Spleen (tissue), 7 donors: Measurements from ENCODE around the gene CDHR2.

Source experiments
- POLR2A ChIP-seq, 3 donors: fragments of 450-650 bp; IDR thresholded peaks; one replicate each; pipeline ENCODE4 v1.5.1; 2017; ENCODE audit warnings: antibody characterized with exemption in 3 of 3, mild to moderate bottlenecking in 1 of 3
- POLR2AphosphoS5 ChIP-seq, 3 donors: sonication (generic); formaldehyde crosslinking; IDR thresholded peaks; one replicate each; pipeline ENCODE4 v1.5.1; 2017; ENCODE audit warnings: antibody characterized with exemption in 3 of 3
- TF ChIP-seq, protein P1 (sequence below), 11 experiments: fragments of 200-600 bp in 7 of 11; fragments of 450-650 bp in 4 of 11; sonication (generic) in 4 of 11; IDR thresholded peaks in 8 of 11; conservative IDR thresholded peaks in 3 of 11; 1 replicate in 7 of 11; 2 replicates in 4 of 11; pipeline versions ENCODE4 v1.4.0 to v1.8.0; 2016 to 2021; ENCODE audit warnings: antibody characterized with exemption in 11 of 11, inconsistent platforms in 4 of 11, mild to moderate bottlenecking in 1 of 11
- donor health status: DM: no; HTN: no; CAD: no; lungs with moderate emphysema.
- donor health status: DM: no; HTN: no; CAD: no.
- donor health status: DM: no; HTN: no; CAD: no.

- TF ChIP-seq, protein P1, sequence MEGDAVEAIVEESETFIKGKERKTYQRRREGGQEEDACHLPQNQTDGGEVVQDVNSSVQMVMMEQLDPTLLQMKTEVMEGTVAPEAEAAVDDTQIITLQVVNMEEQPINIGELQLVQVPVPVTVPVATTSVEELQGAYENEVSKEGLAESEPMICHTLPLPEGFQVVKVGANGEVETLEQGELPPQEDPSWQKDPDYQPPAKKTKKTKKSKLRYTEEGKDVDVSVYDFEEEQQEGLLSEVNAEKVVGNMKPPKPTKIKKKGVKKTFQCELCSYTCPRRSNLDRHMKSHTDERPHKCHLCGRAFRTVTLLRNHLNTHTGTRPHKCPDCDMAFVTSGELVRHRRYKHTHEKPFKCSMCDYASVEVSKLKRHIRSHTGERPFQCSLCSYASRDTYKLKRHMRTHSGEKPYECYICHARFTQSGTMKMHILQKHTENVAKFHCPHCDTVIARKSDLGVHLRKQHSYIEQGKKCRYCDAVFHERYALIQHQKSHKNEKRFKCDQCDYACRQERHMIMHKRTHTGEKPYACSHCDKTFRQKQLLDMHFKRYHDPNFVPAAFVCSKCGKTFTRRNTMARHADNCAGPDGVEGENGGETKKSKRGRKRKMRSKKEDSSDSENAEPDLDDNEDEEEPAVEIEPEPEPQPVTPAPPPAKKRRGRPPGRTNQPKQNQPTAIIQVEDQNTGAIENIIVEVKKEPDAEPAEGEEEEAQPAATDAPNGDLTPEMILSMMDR (IDR thresholded peaks at IDR 0.05 in 8 of 11, conservative IDR thresholded peaks at IDR 0.05 in 3 of 11): no peak
- TF ChIP-seq POLR2AphosphoS5 (IDR thresholded peaks at IDR 0.05): no peak
- no peak for TF ChIP-seq POLR2A (IDR thresholded peaks at IDR 0.05)
Measured at GRCh38 chr5:176644878-176645670, 95.9 kb downstream of the CDHR2 start.
